Body of pancreas (tissue), 4 donors: Measurements from ENCODE around the gene F2.

ENCODE experiments used
- CTCF ChIP-seq, 7 experiments: fragments of 450-650 bp in 4 of 7; fragments of 200-600 bp in 3 of 7; sonication (generic) in 3 of 7; IDR thresholded peaks; one replicate each; pipeline ENCODE4 v1.5.1; 2016 to 2019; ENCODE audit warnings: antibody characterized with exemption in 7 of 7
- POLR2A ChIP-seq, 3 donors: fragments of 450-650 bp; IDR thresholded peaks; one replicate each; pipeline ENCODE4 v1.6.1; 2016; ENCODE audit warnings: antibody characterized with exemption in 3 of 3, mild to moderate bottlenecking in 2 of 3

DNA sequence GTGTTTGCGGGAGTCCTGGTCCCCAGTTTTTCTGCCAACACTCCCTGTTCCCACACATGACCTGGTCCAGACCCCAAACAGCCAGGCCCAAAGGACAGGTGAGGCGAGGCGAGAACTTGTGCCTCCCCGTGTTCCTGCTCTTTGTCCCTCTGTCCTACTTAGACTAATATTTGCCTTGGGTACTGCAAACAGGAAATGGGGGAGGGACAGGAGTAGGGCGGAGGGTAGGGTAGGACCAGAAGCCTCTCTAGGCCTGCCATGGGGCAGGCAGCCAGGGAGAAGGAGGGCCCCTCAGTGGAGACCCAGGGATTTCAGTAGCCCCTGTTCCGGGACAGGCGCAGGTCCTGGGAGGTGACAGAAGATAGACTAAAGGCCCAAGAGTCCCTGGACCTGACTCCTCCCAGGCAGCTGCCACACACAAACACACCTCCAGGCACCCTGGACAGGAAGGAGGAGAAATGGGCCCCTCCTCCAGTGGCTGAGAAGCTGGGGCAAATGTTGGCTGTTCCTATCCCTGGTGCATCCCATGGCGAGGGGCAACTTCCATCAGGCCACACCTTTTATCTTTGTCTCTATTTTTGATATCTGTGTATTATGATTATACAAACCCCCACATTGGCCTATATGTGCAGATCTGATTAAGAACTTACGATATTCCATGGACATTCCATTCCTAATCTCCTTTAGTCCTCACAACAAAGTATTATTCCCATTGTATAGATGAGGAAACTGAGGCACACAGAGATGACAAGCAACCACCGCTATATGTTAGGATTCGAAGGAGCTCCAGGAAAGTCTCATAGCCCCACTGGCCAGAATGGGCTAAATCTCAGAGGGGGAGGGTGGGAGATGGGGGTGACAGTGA lies 626 bp upstream of the F2 start:
- TF ChIP-seq CTCF (IDR thresholded peaks at IDR 0.05): no peak
- no peak for TF ChIP-seq POLR2A (IDR thresholded peaks at IDR 0.05)
